HL-60 (cell line): ENCODE data around the gene DDOST.

Source experiments
- DNase-seq, 2 experiments: peaks; one replicate each; pipeline ENCODE4 v3.0.0-alpha.2; 2010 to 2020; ENCODE audit warnings: low read depth in 1 of 2, low spot score in 1 of 2
- H3K27ac ChIP-seq: fragments of 250-450 bp; sonication (Bioruptor Pico); replicated peaks from 2 replicates; pipeline ENCODE4 v1.5.1; 2020; ENCODE audit warnings: mild to moderate bottlenecking, moderate library complexity
- H3K27me3 ChIP-seq: fragments of 250-450 bp; sonication (Bioruptor Pico); 2 replicates; pipeline ENCODE4 v1.5.1; 2021; ENCODE audit warnings: mild to moderate bottlenecking, moderate library complexity; ENCODE audit not compliant: insufficient read depth, poor library complexity, severe bottlenecking
- H3K4me3 ChIP-seq: replicated peaks from 2 replicates; pipeline ENCODE4 v1.5.1; 2011; ENCODE audit warnings: mild to moderate bottlenecking, control low read depth, low read length; ENCODE audit not compliant: insufficient read depth
- CTCF ChIP-seq: IDR thresholded peaks from one replicate; pipeline ENCODE4 v1.5.1; 2011; ENCODE audit warnings: low read length, control low read depth, inconsistent platforms; ENCODE audit not compliant: insufficient read depth
- GABPA ChIP-seq: IDR thresholded peaks from 2 replicates; pipeline ENCODE4 v1.6.1; 2012; ENCODE audit warnings: low read depth
- POLR2AphosphoS5 ChIP-seq: IDR thresholded peaks from 2 replicates; pipeline ENCODE4 v1.6.1; 2012; ENCODE audit warnings: low read depth
- REST ChIP-seq: IDR thresholded peaks from 2 replicates; pipeline ENCODE4 v1.6.1; 2012; ENCODE audit warnings: low read depth; ENCODE audit not compliant: insufficient replicate concordance
- SPI1 ChIP-seq: IDR thresholded peaks from 2 replicates; pipeline ENCODE4 v1.6.1; 2012; ENCODE audit warnings: low read depth, mild to moderate bottlenecking, borderline replicate concordance

DDOST gene

GRCh38 chr1:20684651-20685050 lies 23.5 kb upstream of the DDOST start:
- no peak for DNase-seq
- Histone ChIP-seq H3K27me3 (no peaks in the 10 kb centered on the region), H3K4me3 (no peak overlapping the region), H3K27ac (no peak overlapping the region)
- TF ChIP-seq GABPA (no peak), REST (no peak), CTCF (no peak), POLR2AphosphoS5 (no peak), SPI1 (no peak)

- no peak overlapping the region for H3K27ac ChIP-seq
- H3K4me3 ChIP-seq: no peak overlapping the region
- H3K27me3 ChIP-seq: no peaks in the 10 kb centered on the region
- TF ChIP-seq CTCF: no peak
- TF ChIP-seq GABPA: no peak
- no peak for TF ChIP-seq REST
- no peak for TF ChIP-seq POLR2AphosphoS5
- TF ChIP-seq SPI1: no peak
- no peak for DNase-seq
These were observed 23.0 kb upstream of the DDOST start for GRCh38 chr1:20684050-20684620.

GRCh38 chr1:20683614-20684013 lies 22.4 kb upstream of the DDOST start:
- Histone ChIP-seq H3K27me3 (no peaks in the 10 kb centered on the region), H3K27ac (no peak overlapping the region), H3K4me3 (no peak overlapping the region)
- TF ChIP-seq POLR2AphosphoS5 (no peak), CTCF (no peak), GABPA (no peak), SPI1 (no peak), REST (no peak)
- DNase-seq: no peak
